D721Med (cell line): Measurements from ENCODE around the gene BABAM1.
"Not testable (repeated sequence)": the region's sequence is repeated elsewhere in the genome, so short reads cannot be mapped to it uniquely, and the experiment has no call there.

Experiments used
- DNase-seq: peaks from one replicate; pipeline ENCODE4 v3.0.0; 2011; ENCODE audit warnings: low spot score; ENCODE audit not compliant: insufficient read length
- FAIRE-seq: peaks from 2 replicates; lab custom pipeline; 2011; peaks lifted over from hg19 to GRCh38; lab: Jason Lieb, UNC
- TF ChIP-seq, protein P1 (sequence below): IDR thresholded peaks from 2 replicates; pipeline ENCODE4 v1.5.1; 2012; ENCODE audit warnings: mild to moderate bottlenecking, control low read depth; ENCODE audit not compliant: insufficient read depth; ENCODE audit errors: missing control alignments

Gene BABAM1

DNA sequence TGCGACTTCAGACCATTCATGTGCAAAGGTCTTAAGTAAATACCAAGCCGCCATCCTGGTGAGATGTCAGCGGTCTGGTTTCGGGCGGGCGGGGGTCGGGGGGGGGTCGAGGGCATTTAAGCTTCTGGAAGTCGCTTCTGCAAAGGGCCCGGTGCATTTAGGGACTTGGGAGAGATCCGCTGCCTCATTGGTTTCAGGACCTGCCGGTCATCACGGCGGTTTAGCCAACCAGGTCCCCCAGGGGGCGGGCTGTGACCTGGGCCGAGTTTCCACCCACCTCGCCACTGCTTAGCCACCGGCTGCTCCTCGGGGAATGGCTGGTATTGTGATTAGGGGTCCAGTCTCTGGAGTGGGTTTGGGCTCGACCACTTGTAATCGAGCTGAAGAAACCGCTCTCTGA is 22.2 kb downstream of the BABAM1 start:
- TF ChIP-seq, protein P1, sequence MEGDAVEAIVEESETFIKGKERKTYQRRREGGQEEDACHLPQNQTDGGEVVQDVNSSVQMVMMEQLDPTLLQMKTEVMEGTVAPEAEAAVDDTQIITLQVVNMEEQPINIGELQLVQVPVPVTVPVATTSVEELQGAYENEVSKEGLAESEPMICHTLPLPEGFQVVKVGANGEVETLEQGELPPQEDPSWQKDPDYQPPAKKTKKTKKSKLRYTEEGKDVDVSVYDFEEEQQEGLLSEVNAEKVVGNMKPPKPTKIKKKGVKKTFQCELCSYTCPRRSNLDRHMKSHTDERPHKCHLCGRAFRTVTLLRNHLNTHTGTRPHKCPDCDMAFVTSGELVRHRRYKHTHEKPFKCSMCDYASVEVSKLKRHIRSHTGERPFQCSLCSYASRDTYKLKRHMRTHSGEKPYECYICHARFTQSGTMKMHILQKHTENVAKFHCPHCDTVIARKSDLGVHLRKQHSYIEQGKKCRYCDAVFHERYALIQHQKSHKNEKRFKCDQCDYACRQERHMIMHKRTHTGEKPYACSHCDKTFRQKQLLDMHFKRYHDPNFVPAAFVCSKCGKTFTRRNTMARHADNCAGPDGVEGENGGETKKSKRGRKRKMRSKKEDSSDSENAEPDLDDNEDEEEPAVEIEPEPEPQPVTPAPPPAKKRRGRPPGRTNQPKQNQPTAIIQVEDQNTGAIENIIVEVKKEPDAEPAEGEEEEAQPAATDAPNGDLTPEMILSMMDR, result no peak
- DNase-seq, result peak; percentile 91
- no peak for FAIRE-seq

DNA sequence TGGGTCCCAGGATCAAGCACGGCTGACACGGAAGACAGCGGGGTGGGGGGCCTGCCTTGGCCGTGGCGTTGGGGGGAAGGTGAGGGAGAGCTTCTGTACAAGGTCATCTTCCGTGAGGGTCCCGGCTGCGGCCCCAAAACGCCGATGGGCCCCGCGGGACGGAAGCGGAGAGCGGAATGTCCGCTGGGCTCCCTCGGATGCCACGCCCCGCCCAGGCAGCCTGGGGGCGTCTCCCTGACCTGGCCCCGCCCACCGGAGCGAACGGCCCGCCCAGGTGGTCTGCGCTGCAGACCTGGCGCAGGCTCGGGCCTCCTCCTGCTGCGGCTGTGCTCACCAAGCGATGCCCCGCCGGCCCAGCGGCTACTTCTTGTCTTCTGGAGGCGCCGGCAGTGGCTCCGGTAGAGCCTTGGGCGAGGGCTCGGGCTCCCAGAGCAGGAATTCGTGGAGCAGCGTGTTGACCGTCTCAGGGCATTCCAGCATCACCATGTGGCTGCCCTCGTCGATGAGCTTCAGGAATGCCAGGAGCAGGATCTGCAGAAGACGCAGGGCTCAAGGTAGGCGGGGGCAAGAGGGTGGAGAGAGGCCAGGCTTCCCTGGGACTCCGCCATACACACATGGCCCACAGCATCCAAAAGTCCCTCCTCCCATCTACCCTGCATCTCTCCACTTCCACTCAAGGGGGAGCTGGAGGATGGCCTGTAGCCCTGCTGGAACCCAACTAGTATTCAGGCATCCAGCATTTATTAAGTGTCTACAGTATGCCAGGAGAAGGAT is 25.2 kb downstream of the BABAM1 start:
- TF ChIP-seq, protein P1, result peak; percentile 58
- FAIRE-seq (no peak), DNase-seq (peak; percentile 94)

- DNase-seq (no peak), FAIRE-seq (no peak)
- TF ChIP-seq, protein P1, result no peak
Measured at GRCh38 chr19:17293605-17294004, 26.4 kb downstream of the BABAM1 start.

DNA sequence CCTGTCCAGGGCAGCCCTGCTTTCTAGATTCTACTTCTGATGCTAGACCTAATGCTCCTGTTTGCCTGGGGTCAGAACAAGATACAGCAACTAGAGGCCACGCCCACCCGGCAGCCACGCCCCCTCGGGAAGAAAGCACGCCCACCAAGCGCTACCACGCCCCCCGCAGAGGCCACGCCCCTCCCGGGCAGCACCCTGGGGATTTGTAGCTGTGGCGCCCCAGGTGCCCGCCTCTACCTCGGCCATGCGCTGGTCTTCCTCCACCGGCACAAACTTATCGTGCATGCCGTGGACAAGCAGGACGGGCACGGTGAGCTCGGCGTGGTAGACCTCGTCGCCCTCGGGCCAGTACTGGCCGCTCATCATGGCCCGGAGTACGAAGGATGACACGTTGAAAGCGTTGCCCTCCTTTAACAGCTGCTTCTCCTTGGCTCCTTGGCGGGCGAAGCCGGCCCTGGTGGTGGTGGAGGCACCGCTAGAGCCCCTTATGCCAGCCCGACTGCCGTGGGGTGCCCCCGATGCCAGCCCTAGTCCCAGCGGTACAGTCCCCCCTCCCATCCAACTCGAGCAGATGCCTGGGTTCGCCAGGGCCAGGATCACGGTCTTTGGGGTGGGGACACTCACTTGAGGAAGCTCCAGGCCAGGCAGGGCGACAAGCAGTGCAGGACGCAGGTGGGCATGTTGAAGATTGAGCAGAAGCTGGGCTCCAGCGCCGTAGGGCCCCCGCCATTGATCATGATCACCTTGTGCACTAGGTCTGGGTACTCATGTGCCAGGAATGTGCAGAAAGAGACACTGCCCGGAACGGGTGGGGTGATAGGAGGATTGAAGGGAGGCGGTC is 27.0 kb downstream of the BABAM1 start:
- DNase-seq (no peak), FAIRE-seq (no peak)
- TF ChIP-seq, protein P1, result no peak

GRCh38 chr19:17295551-17295950 is 28.3 kb downstream of the BABAM1 start:
- not testable (repeated sequence) for DNase-seq, FAIRE-seq

DNA sequence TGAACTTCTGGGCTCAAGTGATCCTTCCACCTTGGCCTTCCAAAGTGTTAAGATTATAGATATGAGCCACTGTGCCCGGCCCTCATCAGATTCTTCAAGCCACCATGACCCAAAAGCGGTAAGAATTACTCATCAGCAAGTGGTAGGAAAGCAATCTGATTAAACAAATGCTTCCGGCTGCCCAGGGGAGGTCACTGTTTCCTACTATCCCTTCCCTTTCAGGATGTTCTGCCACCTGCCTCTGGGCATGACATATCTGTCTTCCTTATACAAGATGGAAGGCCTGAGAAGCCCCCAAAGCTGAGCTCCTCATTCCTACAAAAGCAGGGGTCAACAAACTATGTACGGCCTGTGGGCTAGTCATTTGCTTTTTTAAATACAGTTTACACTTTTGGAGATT is 29.0 kb downstream of the BABAM1 start:
- DNase-seq (no peak), FAIRE-seq (no peak)
- TF ChIP-seq, protein P1, result no peak

DNA sequence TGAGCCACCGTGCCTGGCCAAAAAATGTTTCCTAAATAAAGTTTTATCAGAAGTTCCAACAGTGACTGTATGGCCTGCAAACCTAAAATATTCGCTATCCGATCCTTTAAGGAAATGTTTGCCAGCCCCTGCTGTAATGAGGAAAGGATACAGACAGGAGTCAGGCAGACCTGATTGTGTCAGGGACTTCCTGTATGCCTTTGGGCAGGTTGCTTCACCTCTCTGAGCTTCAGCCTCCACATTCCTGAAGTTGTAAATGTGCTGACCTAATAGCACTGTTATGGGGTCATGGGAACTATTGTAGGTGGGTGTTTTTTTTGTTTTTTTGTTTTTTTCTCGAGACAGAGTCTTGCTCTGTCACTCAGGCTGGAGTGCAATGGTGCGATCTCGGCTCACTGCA is 29.7 kb downstream of the BABAM1 start:
- no peak for DNase-seq
- no peak for FAIRE-seq
- TF ChIP-seq, protein P1, result no peak
